H1 (cell line): ENCODE measurements around the gene PJA1. TPM values are rescaled to one million over a fixed set of nuclear protein-coding genes. Genes with fewer than 3 reads are reported as not detected.

ENCODE experiments used
- CTCF ChIA-PET: fragments of 300-600 bp; sonication (Branson Sonifier 250); formaldehyde crosslinking; loops from one replicate; lab custom pipeline; 2021; ENCODE audit not compliant: partially characterized antibody; lab: Charles Lee
- POLR2A ChIA-PET: fragments of 300-600 bp; sonication (Branson Sonifier 250); formaldehyde crosslinking; loops from one replicate; lab custom pipeline; 2021; ENCODE audit warnings: inconsistent platforms; ENCODE audit not compliant: partially characterized antibody; lab: Charles Lee
- DNase-seq, 2 experiments: peaks; one replicate each; pipeline versions ENCODE4 v3.0.0 to v3.0.0-alpha.2; 2010 to 2022; ENCODE audit warnings: low spot score in 2 of 2, low read depth in 1 of 2, mixed read lengths in 1 of 2
- FAIRE-seq: peaks from 2 replicates; lab custom pipeline; 2011; peaks lifted over from hg19 to GRCh38; lab: Jason Lieb, UNC
- H2AFZ ChIP-seq: 2 replicates; pipeline ENCODE4 v1.8.1; 2012; ENCODE audit warnings: low read length, inconsistent platforms
- H2AK5ac ChIP-seq: 2 replicates; pipeline ENCODE4 v1.6.1; 2013; ENCODE audit warnings: low read depth, low read length
- H2BK120ac ChIP-seq: replicated peaks from 2 replicates; pipeline ENCODE3; 2013; ENCODE audit warnings: low read depth, low read length, inconsistent platforms
- H2BK12ac ChIP-seq: 2 replicates; pipeline ENCODE4 v1.6.1; 2013; ENCODE audit warnings: low read depth, low read length
- H2BK15ac ChIP-seq: 2 replicates; pipeline ENCODE4 v1.6.1; 2013; ENCODE audit warnings: low read length
- H2BK20ac ChIP-seq: 2 replicates; pipeline ENCODE4 v1.6.1; 2013; ENCODE audit warnings: low read length
- H2BK5ac ChIP-seq: 2 replicates; pipeline ENCODE4 v1.6.1; 2013; ENCODE audit warnings: low read depth, low read length
- H3K14ac ChIP-seq: 2 replicates; pipeline ENCODE4 v1.6.1; 2013; ENCODE audit warnings: inconsistent platforms; ENCODE audit not compliant: insufficient read length
- H3K18ac ChIP-seq: 2 replicates; pipeline ENCODE4 v1.6.1; 2013; ENCODE audit warnings: low read length; ENCODE audit errors: extremely low read depth
- H3K23ac ChIP-seq: 2 replicates; pipeline ENCODE4 v1.6.1; 2013; ENCODE audit warnings: inconsistent platforms; ENCODE audit not compliant: insufficient read length
- H3K23me2 ChIP-seq: 2 replicates; pipeline ENCODE4 v1.6.1; 2013; ENCODE audit warnings: low read depth, low read length
- H3K27ac ChIP-seq: 2 replicates; pipeline ENCODE4 v1.6.1; 2011; ENCODE audit warnings: low read depth, low read length, inconsistent platforms
- H3K27me3 ChIP-seq, 4 experiments: replicated peaks in 1 of 4; 1 replicate in 1 of 4; 2 replicates in 3 of 4; pipeline versions ENCODE4 v1.6.1 to v1.8.1; 2011 to 2013; ENCODE audit warnings: low read length in 3 of 4, mild to moderate bottlenecking in 3 of 4, inconsistent platforms in 2 of 4, mixed read lengths in 2 of 4, moderate library complexity in 1 of 4; ENCODE audit not compliant: control insufficient read depth in 3 of 4, insufficient read depth in 3 of 4; ENCODE audit errors: extremely low read depth in 1 of 4
- H3K36me3 ChIP-seq, 4 experiments: 2 replicates each; pipeline versions ENCODE4 v1.6.1 to v1.8.1; 2011 to 2013; ENCODE audit warnings: mild to moderate bottlenecking in 4 of 4, low read length in 3 of 4, moderate library complexity in 2 of 4, control low read depth in 1 of 4, inconsistent platforms in 1 of 4; ENCODE audit not compliant: insufficient read depth in 4 of 4, control insufficient read depth in 2 of 4
- H3K4ac ChIP-seq: replicated peaks from 2 replicates; pipeline ENCODE3; 2013; ENCODE audit warnings: low read length, low read depth, mixed read lengths, inconsistent platforms; ENCODE audit not compliant: insufficient read length
- H3K4me1 ChIP-seq, 4 experiments: replicated peaks in 1 of 4; 1 replicate in 1 of 4; 2 replicates in 3 of 4; pipeline versions ENCODE4 v1.6.1 to v1.8.1; 2011 to 2013; ENCODE audit warnings: low read length in 3 of 4, inconsistent platforms in 2 of 4, mixed read lengths in 1 of 4; ENCODE audit not compliant: insufficient read depth in 4 of 4, control insufficient read depth in 3 of 4
- H3K4me2 ChIP-seq, 2 experiments: 2 replicates each; pipeline versions ENCODE4 v1.6.1 to v1.8.1; 2011 to 2013; ENCODE audit warnings: low read depth in 2 of 2, low read length in 2 of 2, control low read depth in 1 of 2, inconsistent platforms in 1 of 2, mild to moderate bottlenecking in 1 of 2; ENCODE audit not compliant: insufficient read depth in 1 of 2
- H3K4me3 ChIP-seq, 4 experiments: fragments of 200-600, 300-600 bp in 1 of 4; sonication (generic), shearing (Covaris generic), sonication (Bioruptor Twin) in 1 of 4; 2 replicates each; pipeline versions ENCODE4 v1.5.1 to v1.8.1; 2011 to 2016; ENCODE audit warnings: low read length in 4 of 4, low read depth in 3 of 4, control low read depth in 2 of 4, inconsistent platforms in 2 of 4, mild to moderate bottlenecking in 2 of 4, mixed read lengths in 1 of 4, moderate library complexity in 1 of 4; ENCODE audit not compliant: insufficient read depth in 2 of 4; ENCODE audit errors: extremely low read depth in 1 of 4
- H3K56ac ChIP-seq: replicated peaks from 2 replicates; pipeline ENCODE3; 2013; ENCODE audit warnings: low read depth, mild to moderate bottlenecking, mixed read lengths, low read length, inconsistent platforms; ENCODE audit not compliant: insufficient read length
- H3K79me1 ChIP-seq: 2 replicates; pipeline ENCODE4 v1.6.1; 2013; ENCODE audit warnings: low read depth, low read length, control low read depth
- H3K79me2 ChIP-seq, 2 experiments: 2 replicates each; pipeline versions ENCODE4 v1.6.1 to v1.8.1; 2012 to 2013; ENCODE audit warnings: low read length in 2 of 2, mild to moderate bottlenecking in 2 of 2, inconsistent platforms in 1 of 2; ENCODE audit not compliant: insufficient read depth in 2 of 2, control insufficient read depth in 1 of 2
- H3K9ac ChIP-seq, 4 experiments: replicated peaks in 1 of 4; 1 replicate in 1 of 4; 2 replicates in 3 of 4; pipeline versions ENCODE4 v1.6.1 to v1.8.1; 2011 to 2013; ENCODE audit warnings: low read depth in 3 of 4, low read length in 3 of 4, control low read depth in 2 of 4, mild to moderate bottlenecking in 2 of 4, moderate library complexity in 2 of 4, inconsistent platforms in 1 of 4; ENCODE audit errors: extremely low read depth in 1 of 4
- H3K9me3 ChIP-seq, 2 experiments: 2 replicates each; pipeline versions ENCODE4 v1.6.1 to v1.8.1; 2012 to 2013; ENCODE audit warnings: mild to moderate bottlenecking in 2 of 2, moderate library complexity in 2 of 2, control low read depth in 1 of 2, inconsistent platforms in 1 of 2, low read depth in 1 of 2, low read length in 1 of 2, mixed read lengths in 1 of 2; ENCODE audit not compliant: insufficient read depth in 2 of 2
- H4K20me1 ChIP-seq, 2 experiments: replicated peaks in 1 of 2; 2 replicates each; pipeline versions ENCODE3 to v1.8.1; 2011 to 2013; ENCODE audit warnings: inconsistent platforms in 2 of 2, low read length in 2 of 2, mild to moderate bottlenecking in 1 of 2; ENCODE audit not compliant: insufficient read depth in 2 of 2, control insufficient read depth in 1 of 2
- H4K5ac ChIP-seq: 2 replicates; pipeline ENCODE4 v1.6.1; 2013; ENCODE audit warnings: low read length, low read depth, mixed read lengths, inconsistent platforms; ENCODE audit not compliant: insufficient read length
- H4K8ac ChIP-seq: 2 replicates; pipeline ENCODE4 v1.8.0; 2013; ENCODE audit warnings: mild to moderate bottlenecking, moderate library complexity, low read length, inconsistent platforms; ENCODE audit not compliant: insufficient read depth; ENCODE audit errors: extremely low read depth
- H4K91ac ChIP-seq: replicated peaks from 2 replicates; pipeline ENCODE3; 2013; ENCODE audit warnings: low read length, mixed read lengths, inconsistent platforms; ENCODE audit not compliant: insufficient read length
- BRCA1 ChIP-seq: IDR thresholded peaks from 2 replicates; pipeline ENCODE4 v1.6.1; 2012; ENCODE audit warnings: low read depth, low read length, improper control_type of control experiment
- JUND ChIP-seq: IDR thresholded peaks from 2 replicates; pipeline ENCODE4 v1.6.1; 2011; ENCODE audit warnings: mild to moderate bottlenecking, improper control_type of control experiment, low read length
- WGBS, 2 experiments: shearing (Covaris generic) in 1 of 2; methylation state at CpG; one replicate each; pipeline versions ENCODE4 v1.1.6 to v1.1.7; 2013 to 2015; ENCODE audit warnings: low lambda C conversion rate in 2 of 2, mixed read lengths in 2 of 2, inconsistent platforms in 1 of 2, low coverage in 1 of 2, missing lambda C conversion rate in 1 of 2; ENCODE audit not compliant: insufficient replicate concordance in 2 of 2, insufficient coverage in 1 of 2, insufficient read length in 1 of 2; ENCODE audit errors: extremely low coverage in 1 of 2, missing lambda C conversion rate in 1 of 2; 5-methylcytosine and 5-hydroxymethylcytosine counted together
- polyA plus RNA-seq, 7 experiments: library from polyadenylated mRNA; depleted of rRNA in 3 of 7; stranded (reverse) in 5 of 7; unstranded in 2 of 7; fragments of >200 nt in 5 of 7; fragments of 200-250 nt in 2 of 7; gene quantifications; 1 replicate in 5 of 7; 2 replicates in 1 of 7; 4 replicates in 1 of 7; pipeline versions ENCODE4 v1.2.1 to v1.2.3, GENCODE V29; 2011 to 2013; ENCODE audit warnings: missing spikeins in 2 of 7, mixed read lengths in 2 of 7
- total RNA-seq: library from RNA; stranded (reverse); fragmentation: NEBNext Ultra II Directional; extraction: Animal tissue kit (Norgen Biotek cat#: 25700); gene quantifications from 2 replicates; pipeline ENCODE4 v1.2.1, GENCODE V29; 2021

The PJA1 gene
- total and polyA plus RNA-seq, 2 of the 8 experiments (the other 6 are each of a cell fraction or from before 2014, with no cell fraction given) = 25.7 to 37.0 TPM

GRCh38 chrX:69197690-69198089 is 32.4 kb upstream of the PJA1 start:
- H3K4ac ChIP-seq = no peak overlapping the region
- no peaks in the 10 kb centered on the region for H3K36me3 ChIP-seq
- no peaks in the 10 kb centered on the region for H3K79me1 ChIP-seq
- no peak overlapping the region for H4K8ac ChIP-seq
- H3K79me2 ChIP-seq = no peaks in the 10 kb centered on the region
- no peak for FAIRE-seq
- H3K23me2 ChIP-seq = no peaks in the 10 kb centered on the region
- H3K18ac ChIP-seq = no peak overlapping the region
- POLR2A ChIA-PET = no interaction called here
- H3K4me2 ChIP-seq = no peak overlapping the region
- H3K23ac ChIP-seq = no peak overlapping the region
- H3K9ac ChIP-seq = no peak overlapping the region
- H3K27ac ChIP-seq = no peak overlapping the region
- H3K4me3 ChIP-seq = no peak overlapping the region
- no peak overlapping the region for H2BK12ac ChIP-seq
- no peaks in the 10 kb centered on the region for H3K27me3 ChIP-seq
- H3K14ac ChIP-seq = no peak overlapping the region
- H2BK15ac ChIP-seq = no peak overlapping the region
- no peak overlapping the region for H2BK5ac ChIP-seq
- TF ChIP-seq BRCA1 (no peak), JUND (no peak)
- TF ChIP-seq, all 59 proteins: peak for 0
- Histone ChIP-seq H2AK5ac (no peak overlapping the region), H4K20me1 (no peaks in the 10 kb centered on the region), H3K9me3 (no peaks in the 10 kb centered on the region), H4K5ac (no peak overlapping the region), H4K91ac (no peak overlapping the region), H3K56ac (no peak overlapping the region), H2BK20ac (no peak overlapping the region), H2BK120ac (no peak overlapping the region), H2AFZ (no peak overlapping the region), H3K4me1 (no peaks in the 10 kb centered on the region)
- no CpG with 5 or more reads among the region's 1 CpG for WGBS, 2 experiments
- no peak for DNase-seq
- CTCF ChIA-PET = interaction anchor here (0.9 to 3.3 kb wide), 3 partner anchors 13 to 20 kb away, joined by 3 to 10 read pairs (median 5); no protein-coding TSS in a partner anchor
